HG02571 (cell line): Measurements from ENCODE around the gene HOXA1.
A peak's percentile ranks its signal among the peaks of the same experiment; 100 is the strongest.

Experiments used
- ATAC-seq: cut with Tn5 transposase; IDR thresholded peaks from one replicate; pipeline ENCODE4 v1.9.1; 2021; ENCODE audit warnings: mild to moderate bottlenecking, moderate library complexity; ENCODE audit not compliant: unreplicated experiment

Gene HOXA1

GRCh38 chr7:27095897-27096767, at the start of gene HOXA1:
Gene HOXA1 (minus strand): TSS chr7:27096000. CDS start chr7:27095912, 88 bp downstream.
- peak; percentile 78 for ATAC-seq

GRCh38 chr7:27145165-27145913, 49.5 kb upstream of the HOXA1 start:
- no peak for ATAC-seq

- no peak for ATAC-seq
Observed at GRCh38 chr7:27144781-27145164, 49.0 kb upstream of the HOXA1 start.

GRCh38 chr7:27143950-27144780, 48.4 kb upstream of the HOXA1 start:
- no peak for ATAC-seq

GRCh38 chr7:27143023-27143949, 47.5 kb upstream of the HOXA1 start, which contains the start of gene HOXA5:
Gene HOXA5 (minus strand): TSS chr7:27143681. CDS start chr7:27143607, 74 bp downstream.
- ATAC-seq, result no peak

- ATAC-seq, result no peak
Observed at GRCh38 chr7:27142580-27143022, 46.8 kb upstream of the HOXA1 start.

GRCh38 chr7:27141923-27142579, 46.3 kb upstream of the HOXA1 start:
- ATAC-seq, result no peak

GRCh38 chr7:27141137-27141922, 45.5 kb upstream of the HOXA1 start:
- ATAC-seq, result no peak

GRCh38 chr7:27140126-27140857, 44.5 kb upstream of the HOXA1 start:
- no peak for ATAC-seq

GRCh38 chr7:27139334-27140125, 43.7 kb upstream of the HOXA1 start:
- no peak for ATAC-seq

GRCh38 chr7:27138985-27139333, 43.2 kb upstream of the HOXA1 start:
- no peak for ATAC-seq

- ATAC-seq, result no peak
Observed at GRCh38 chr7:27138472-27138871, 42.7 kb upstream of the HOXA1 start.

GRCh38 chr7:27137640-27138315, 42.0 kb upstream of the HOXA1 start:
- ATAC-seq, result no peak

- no peak for ATAC-seq
Observed at GRCh38 chr7:27134392-27134791, 38.6 kb upstream of the HOXA1 start.

GRCh38 chr7:27133409-27134231, 37.8 kb upstream of the HOXA1 start:
- no peak for ATAC-seq

GRCh38 chr7:27132978-27133377, 37.2 kb upstream of the HOXA1 start:
- no peak for ATAC-seq
